Activated CD8-positive, alpha-beta memory T cell treated with anti-CD3 and anti-CD28 coated beads, Interleukin-2, amount 50 U/mL, for 48 hours (primary cell): Measurements from ENCODE around the gene PCBP3.
"Not testable (repeated sequence)": the region's sequence is repeated elsewhere in the genome, so short reads cannot be mapped to it uniquely, and the experiment has no call there.

Source experiments
- DNase-seq: peaks from one replicate; pipeline ENCODE4 v3.0.0-alpha.2; 2020

Gene PCBP3

DNA sequence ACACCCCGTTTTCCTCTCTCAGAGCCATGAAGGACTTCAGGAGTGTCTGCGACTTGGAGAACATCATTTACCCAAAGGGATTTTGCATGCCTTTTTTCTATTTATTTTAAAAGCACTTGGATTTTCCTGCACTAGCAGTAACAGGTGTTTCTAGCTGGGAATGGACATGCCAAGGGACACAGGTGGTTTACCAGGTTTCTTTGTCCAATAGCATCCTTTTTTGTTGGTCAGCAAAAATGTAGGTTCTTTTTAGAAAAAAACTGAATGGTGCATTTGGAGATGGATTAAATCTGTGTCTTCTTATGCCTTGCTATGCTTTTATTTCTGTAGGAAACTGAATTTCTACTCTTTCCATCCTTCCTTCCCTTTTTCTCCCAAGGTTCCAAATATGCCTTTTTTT is 205.3 kb downstream of the PCBP3 start:
- no peak for DNase-seq

DNA sequence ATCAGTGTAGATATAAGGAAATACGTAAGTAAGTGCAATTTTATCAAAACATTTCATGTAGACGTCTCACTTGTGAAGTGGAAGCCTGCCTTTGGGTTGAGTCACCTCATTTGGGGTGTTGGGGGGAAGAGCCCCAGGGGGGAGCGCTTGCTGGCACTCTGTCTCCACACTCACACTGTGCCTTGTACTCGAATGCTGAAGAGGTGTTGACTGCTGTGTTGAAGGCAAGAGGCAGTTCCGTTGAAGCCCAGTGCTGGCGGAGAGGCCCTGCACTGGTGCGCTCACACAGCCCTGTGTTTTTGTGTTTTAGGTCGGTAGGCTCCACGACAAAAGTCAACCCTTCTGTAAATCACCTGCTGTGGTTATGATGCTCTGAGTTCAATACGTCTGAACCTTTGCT is 206.1 kb downstream of the PCBP3 start:
- no peak for DNase-seq

DNA sequence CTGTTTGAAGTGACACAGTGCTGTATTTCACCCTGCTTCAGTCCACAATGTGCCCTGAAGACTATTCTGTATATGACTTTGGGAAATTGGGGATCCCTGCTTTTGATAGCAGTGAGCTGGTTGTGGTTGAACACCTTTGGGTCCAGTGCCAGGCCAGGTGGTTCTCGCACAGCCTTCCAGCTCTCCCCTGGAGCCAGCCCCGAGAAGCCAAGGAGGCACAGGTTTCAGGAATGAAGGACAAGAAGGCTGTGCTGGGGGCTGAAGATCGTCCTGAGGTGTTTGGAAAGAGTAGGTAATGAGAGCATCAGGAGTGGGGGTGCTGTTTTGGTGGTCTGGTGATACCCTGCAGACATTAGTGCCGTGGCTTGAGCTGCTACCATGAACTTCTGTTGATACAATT is 206.7 kb downstream of the PCBP3 start:
- no peak for DNase-seq

- DNase-seq: not testable (repeated sequence)
These were observed 208.9 kb downstream of the PCBP3 start for GRCh38 chr21:45852386-45852785.

GRCh38 chr21:45852886-45853400 is 209.4 kb downstream of the PCBP3 start:
- no peak for DNase-seq

- DNase-seq: no peak
These were observed 210.3 kb downstream of the PCBP3 start for GRCh38 chr21:45853703-45854342.

GRCh38 chr21:45854690-45855247 is 211.2 kb downstream of the PCBP3 start:
- peak; percentile 8 for DNase-seq

DNA sequence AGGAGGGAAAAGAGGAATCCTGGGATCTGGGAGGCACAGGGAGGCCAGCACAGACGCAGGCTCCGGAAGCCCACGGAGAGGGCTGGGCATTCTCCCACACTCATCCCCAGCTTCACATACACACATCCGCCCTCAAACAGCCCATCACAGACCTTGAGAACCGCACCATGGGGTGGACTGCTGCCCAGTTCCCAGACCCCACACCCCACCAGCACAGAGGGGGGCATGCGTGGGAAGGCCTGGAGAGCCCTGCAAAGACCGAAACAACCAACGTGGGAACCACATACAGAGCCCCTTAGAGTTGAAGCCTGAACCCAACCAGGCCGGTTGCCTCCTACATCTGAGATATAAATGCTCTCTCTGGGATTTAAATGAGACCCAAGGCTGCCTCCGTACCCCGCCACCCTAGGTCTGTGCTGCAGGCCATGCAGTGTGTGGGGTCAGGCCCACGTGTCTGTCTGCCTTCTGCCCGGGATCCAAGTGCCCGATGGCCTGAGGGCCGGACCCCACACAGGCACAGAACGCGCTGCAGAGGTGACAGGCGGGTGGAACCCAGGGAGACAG is 211.8 kb downstream of the PCBP3 start:
- DNase-seq: peak; percentile 26

- peak; percentile 17 for DNase-seq
These were observed 212.9 kb downstream of the PCBP3 start for GRCh38 chr21:45856442-45856841.

DNA sequence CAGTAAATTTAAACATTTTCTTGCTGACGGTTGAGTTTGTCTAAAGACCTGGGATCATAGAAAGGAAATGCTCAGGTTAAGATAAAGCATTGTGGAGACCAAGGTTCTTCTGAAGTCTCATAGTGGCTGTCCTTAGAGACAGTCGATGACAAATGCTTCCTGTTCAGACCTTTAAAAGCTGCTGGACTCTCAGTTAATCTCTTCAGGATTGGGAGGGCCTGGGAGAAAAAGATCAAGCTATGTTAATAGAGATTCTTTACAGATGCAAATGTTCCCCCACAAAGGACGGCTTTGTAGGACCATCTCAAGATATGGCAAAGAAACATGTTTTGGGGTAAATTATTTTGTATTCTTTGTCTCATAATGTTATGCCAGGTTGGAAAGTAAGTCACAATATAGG is 213.4 kb downstream of the PCBP3 start:
- DNase-seq: no peak

GRCh38 chr21:45857761-45858160 is 214.2 kb downstream of the PCBP3 start:
- peak; percentile 30 for DNase-seq

GRCh38 chr21:45858180-45858579 is 214.7 kb downstream of the PCBP3 start:
- peak; percentile 38 for DNase-seq

- peak; percentile 26 for DNase-seq
These were observed 215.7 kb downstream of the PCBP3 start for GRCh38 chr21:45859041-45859761.

DNA sequence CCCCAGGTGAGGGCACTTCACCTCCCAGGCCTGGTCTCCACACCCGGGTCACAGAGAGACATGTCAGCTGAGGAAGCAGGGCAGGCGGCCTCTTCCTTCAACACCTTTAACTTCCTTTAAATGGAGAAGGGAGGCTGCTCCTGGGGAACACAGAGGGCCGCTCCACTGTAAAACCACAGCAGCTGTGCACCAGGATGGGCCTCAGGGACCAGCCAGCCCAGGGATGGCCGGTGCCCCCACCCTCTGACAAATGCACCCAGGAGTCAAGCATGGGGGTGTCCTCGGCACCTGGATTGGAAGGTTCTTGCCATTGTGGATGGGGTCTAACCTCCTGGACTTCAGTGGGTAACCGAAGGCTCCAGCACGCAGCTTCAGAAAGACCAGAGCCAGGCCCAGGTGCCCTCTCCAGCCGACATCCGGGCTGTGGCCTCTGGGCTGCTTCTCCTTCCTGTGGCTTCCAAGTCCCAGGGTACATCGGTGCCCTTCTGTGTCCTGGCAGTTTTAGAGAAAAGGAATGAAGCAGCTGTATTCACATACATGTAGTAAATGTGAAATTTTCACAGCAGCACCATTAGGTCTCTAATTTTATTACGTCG is 216.3 kb downstream of the PCBP3 start:
- peak; percentile 40 for DNase-seq

DNA sequence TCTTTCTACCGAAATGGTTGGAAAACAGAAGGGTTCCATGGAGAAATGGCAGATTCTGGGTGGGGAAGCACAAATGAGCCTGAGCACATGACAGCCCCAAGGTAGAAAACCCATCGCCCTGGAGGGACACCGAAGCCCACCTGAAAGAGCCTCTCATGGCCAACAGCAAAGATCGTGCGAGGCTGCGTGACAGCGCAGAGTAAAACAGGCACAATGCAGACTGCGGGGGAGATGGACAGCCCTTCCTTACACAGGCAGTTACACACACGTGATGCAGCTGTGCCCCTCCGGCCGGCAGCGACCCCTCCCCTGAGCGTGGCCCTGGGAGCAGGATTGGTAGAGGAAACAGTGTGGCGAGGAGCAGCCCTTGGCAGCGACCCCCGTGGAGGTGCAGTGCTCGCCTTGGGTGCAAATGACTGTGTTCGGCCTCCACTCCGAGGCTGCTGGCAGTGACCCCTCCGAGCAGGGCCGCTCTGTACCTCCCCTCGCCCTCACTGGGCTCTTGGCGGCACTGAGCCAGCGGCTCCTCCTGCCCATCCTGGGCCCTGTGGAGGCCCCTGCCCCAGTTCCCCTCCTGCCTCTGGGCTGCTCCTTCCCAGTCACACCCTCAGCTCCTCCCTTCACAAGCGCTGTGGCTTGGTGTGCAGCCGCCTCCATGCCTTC is 217.1 kb downstream of the PCBP3 start:
- DNase-seq: peak; percentile 40

GRCh38 chr21:45861156-45861870 is 217.8 kb downstream of the PCBP3 start:
- peak; percentile 36 for DNase-seq

DNA sequence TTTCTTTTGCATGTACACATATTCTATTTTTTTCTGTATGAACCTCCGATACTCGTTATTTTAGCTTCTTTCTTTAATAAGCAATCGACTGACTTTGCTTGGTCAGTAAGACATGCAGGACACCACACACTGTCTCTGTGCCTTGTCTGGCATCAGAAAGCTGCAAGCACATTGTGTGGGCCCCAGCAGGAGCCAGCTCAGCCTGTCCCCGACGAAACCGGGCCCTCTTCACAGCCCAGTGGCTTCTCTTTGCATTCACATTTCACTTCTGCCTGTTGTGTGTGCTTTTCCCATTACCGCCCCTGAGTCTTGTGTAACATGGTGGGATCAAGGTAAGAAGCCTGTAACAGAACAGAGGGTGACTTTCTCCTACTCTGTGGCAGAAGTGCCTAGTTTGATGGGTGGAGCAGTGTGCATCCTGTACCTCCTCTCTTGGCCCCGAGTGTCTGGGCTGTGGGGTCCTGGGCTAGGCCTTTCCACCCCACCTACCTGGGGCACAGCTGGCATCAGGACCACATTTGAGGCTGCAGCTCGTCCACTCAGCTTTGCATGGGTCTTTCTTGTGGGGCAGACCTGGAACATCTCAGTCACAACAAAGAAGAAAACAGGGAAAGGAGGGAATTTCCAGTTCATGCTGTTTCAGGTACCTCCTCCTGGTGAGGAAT is 219.2 kb downstream of the PCBP3 start:
- DNase-seq: no peak

DNA sequence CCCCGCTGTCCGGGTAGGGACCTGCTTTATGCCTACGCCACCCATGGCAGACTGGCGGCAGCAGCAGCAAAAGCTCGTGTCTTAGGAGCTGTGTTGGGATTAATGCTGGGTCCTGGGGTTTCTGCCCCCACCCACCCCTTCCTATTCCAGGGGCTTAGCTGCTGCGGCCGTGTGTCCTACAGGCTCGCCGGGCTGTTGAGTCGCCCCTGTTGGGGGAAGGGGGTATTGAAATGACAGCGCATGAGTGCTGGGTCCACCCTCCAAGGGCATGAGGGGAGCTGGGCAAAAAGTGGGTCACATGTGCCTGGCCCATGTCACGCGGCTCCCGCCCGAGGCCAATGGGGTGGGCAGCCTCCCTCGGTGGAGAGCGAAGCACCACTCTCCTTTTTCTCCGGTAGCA is 219.7 kb downstream of the PCBP3 start:
- no peak for DNase-seq

DNA sequence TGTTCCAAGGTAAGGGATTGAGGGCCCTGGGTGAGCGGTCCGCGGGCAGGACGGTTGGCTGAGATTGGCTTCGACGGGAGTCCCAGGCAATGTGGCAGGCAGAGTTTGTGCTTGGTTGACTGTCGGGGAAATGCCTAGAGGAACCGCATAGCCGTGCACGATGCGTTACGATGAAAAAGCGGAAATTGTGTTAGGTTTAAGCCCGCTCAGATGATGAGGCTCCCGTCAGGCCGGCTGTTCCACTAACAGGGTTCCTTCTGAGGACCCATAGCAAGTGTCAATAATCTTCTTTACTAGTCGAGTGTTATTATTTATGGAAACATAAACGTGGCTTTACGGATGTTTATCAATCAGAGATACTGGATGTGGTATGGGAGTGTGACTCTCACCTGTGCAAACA is 220.2 kb downstream of the PCBP3 start:
- no peak for DNase-seq

DNA sequence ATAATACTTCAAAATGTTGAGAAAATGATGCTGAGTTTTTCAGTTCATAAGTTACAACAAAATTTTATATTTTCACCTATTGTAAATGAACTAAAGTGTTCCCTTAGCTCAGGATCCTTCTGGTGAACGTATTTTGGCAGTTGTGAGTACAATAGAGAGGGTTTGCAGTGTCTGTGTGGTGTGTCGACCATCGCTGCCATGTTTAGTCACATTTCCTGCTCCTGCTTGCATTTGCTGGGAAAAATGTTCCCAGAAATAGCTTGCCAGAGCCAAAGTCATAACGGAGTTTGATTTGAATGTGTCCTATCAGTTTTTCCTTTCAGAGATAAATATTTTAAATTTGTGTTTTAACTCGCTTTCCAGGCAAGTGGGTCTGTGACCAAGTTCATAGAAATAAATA is 220.9 kb downstream of the PCBP3 start:
- DNase-seq: no peak

DNA sequence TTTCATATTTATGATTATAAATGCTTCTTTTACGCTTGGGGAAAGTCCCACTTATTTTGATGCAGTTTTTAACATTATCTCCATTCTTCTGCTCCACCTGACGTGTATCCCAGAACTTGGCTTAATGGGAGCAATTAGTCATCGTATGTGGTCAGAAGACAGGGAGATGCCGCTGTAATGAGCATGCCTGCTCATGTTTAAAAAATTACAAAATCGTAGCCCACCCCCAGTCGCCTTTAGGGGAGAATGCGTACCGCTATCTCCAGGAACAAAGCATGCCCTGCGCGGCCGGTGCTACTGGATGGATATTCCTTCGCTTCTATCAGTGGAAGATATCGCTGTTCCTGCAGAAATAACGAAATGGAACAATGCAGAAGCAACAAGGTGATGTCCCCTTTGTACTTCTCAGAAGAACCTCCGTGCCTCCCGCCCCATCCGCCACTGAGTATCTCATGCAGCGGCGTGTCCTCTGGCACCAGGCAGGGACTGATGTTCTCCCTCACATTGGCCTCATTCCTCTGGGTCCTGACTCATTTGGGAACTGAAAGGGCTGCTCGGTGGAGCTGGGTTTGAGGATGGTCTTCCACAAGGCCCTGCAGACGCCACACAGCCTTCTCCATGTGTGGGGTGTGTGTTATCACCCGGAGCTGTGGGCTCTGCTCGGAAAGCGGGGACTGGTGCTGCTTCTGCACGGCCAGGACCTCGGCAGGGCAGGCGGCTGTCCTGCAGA is 221.7 kb downstream of the PCBP3 start:
- DNase-seq: peak; percentile 22
